PC-9 (cell line): ENCODE measurements around the gene SYT1. TPM values are rescaled to one million over a fixed set of nuclear protein-coding genes. Genes with fewer than 3 reads are reported as not detected.

Source experiments
- BruUV-seq: library from RNA; stranded (reverse); fragments of 400-500 nt; replicated peaks from 2 replicates; lab custom pipeline; 2021; lab: Mats Ljungman, UMichigan
- CTCF ChIA-PET: fragments of 300-600 bp; sonication (Branson Sonifier 250); formaldehyde crosslinking; loops from one replicate; lab custom pipeline; 2022; ENCODE audit warnings: antibody characterized with exemption; lab: Charles Lee
- POLR2A ChIA-PET: fragments of 300-600 bp; sonication (Branson Sonifier 250); formaldehyde crosslinking; loops from one replicate; lab custom pipeline; 2022; ENCODE audit warnings: antibody characterized with exemption; ENCODE audit not compliant: unreplicated experiment; lab: Charles Lee
- DNase-seq, 2 experiments: peaks; one replicate each; pipeline versions ENCODE4 v3.0.0 to v3.0.0-alpha.2; 2015 to 2022; ENCODE audit warnings: mixed read lengths in 1 of 2
- H2AFZ ChIP-seq: fragments of 200-600 bp; sonication (generic); 2 replicates; pipeline ENCODE4 v1.8.1; 2017; ENCODE audit warnings: antibody characterized with exemption
- H3F3A ChIP-seq: fragments of 200-600 bp; sonication (generic); 2 replicates; pipeline ENCODE4 v1.8.1; 2017; ENCODE audit warnings: antibody characterized with exemption, mild to moderate bottlenecking, low read depth; ENCODE audit not compliant: insufficient read depth
- H3K27ac ChIP-seq: fragments of 200-600 bp; sonication (generic); 2 replicates; pipeline ENCODE4 v1.6.1; 2016; ENCODE audit warnings: mixed run types
- H3K27me3 ChIP-seq: fragments of 200-600 bp; sonication (generic); 2 replicates; pipeline ENCODE4 v1.6.1; 2016; ENCODE audit warnings: low read depth, mixed run types; ENCODE audit not compliant: insufficient read depth
- H3K36me3 ChIP-seq: fragments of 200-600 bp; sonication (generic); 2 replicates; pipeline ENCODE4 v1.6.1; 2016; ENCODE audit warnings: low read depth, mixed run types
- H3K4me1 ChIP-seq: fragments of 200-600 bp; sonication (generic); replicated peaks from 2 replicates; pipeline ENCODE4 v1.6.1; 2016; ENCODE audit warnings: mixed run types; ENCODE audit not compliant: insufficient read depth
- H3K4me2 ChIP-seq: fragments of 200-600 bp; sonication (generic); 2 replicates; pipeline ENCODE4 v1.6.1; 2017; ENCODE audit warnings: mixed run types
- H3K4me3 ChIP-seq: fragments of 200-600 bp; sonication (generic); 2 replicates; pipeline ENCODE4 v1.6.1; 2016; ENCODE audit warnings: mixed run types
- H3K79me2 ChIP-seq: fragments of 200-600 bp; sonication (generic); 2 replicates; pipeline ENCODE4 v1.6.1; 2017; ENCODE audit warnings: low read depth, mixed run types
- H3K9me2 ChIP-seq: fragments of 200-600 bp; sonication (generic); 2 replicates; pipeline ENCODE4 v1.8.1; 2017; ENCODE audit warnings: mild to moderate bottlenecking; ENCODE audit not compliant: insufficient read depth
- H3K9me3 ChIP-seq: fragments of 200-600 bp; sonication (generic); 2 replicates; pipeline ENCODE4 v1.8.1; 2016; ENCODE audit warnings: low read depth; ENCODE audit not compliant: insufficient read depth
- H4K20me1 ChIP-seq: fragments of 200-600 bp; sonication (generic); 2 replicates; pipeline ENCODE4 v1.8.1; 2017; ENCODE audit not compliant: insufficient read depth
- CTCF ChIP-seq: fragments of 200-600 bp; sonication (generic); conservative IDR thresholded peaks from 2 replicates; pipeline ENCODE4 v1.6.1; 2017; ENCODE audit warnings: mixed run types, antibody characterized with exemption, mild to moderate bottlenecking, moderate library complexity
- EZH2 ChIP-seq: fragments of 200-600 bp; sonication (generic); IDR thresholded peaks from 2 replicates; pipeline ENCODE4 v1.8.0; 2017; ENCODE audit warnings: antibody characterized with exemption, low read depth
- intact Hi-C: fragments of 100-400 bp; cut with micrococcal nuclease; formaldehyde crosslinking; loops from one replicate; pipeline ENCODE4 v1.10.0; 2022; ENCODE audit not compliant: unreplicated experiment
- total RNA-seq: library from RNA; stranded (reverse); gene quantifications from 2 replicates; pipeline ENCODE4 v1.2.3, GENCODE V29; 2021

The SYT1 gene
- total RNA-seq, 1 experiment from 2014 or later = 1.2 TPM

GRCh38 chr12:79266343-79267144, 402.0 kb downstream of the SYT1 start:
- Histone ChIP-seq H3K79me2 (no peaks in the 10 kb centered on the region), H3K27ac (no peak overlapping the region), H3K9me3 (no peaks in the 10 kb centered on the region), H3K4me3 (no peak overlapping the region), H3F3A (no peaks in the 10 kb centered on the region), H3K27me3 (no peaks in the 10 kb centered on the region), H2AFZ (no peak overlapping the region), H3K9me2 (no peaks in the 10 kb centered on the region), H3K4me2 (no peak overlapping the region), H3K36me3 (no peaks in the 10 kb centered on the region), H4K20me1 (no peaks in the 10 kb centered on the region), H3K4me1 (no peaks in the 10 kb centered on the region)
- CTCF ChIA-PET = no interaction called here
- intact Hi-C loops = no loop called here
- TF ChIP-seq EZH2 (no peak), CTCF (no peak)
- DNase-seq = no peak
- POLR2A ChIA-PET = no interaction called here
- BruUV-seq = no TSS peak

- no peak overlapping the region for H2AFZ ChIP-seq
- no peak for DNase-seq
- no peaks in the 10 kb centered on the region for H3K9me3 ChIP-seq
- intact Hi-C loops = no loop called here
- no peaks in the 10 kb centered on the region for H3K27me3 ChIP-seq
- POLR2A ChIA-PET = no interaction called here
- H3K9me2 ChIP-seq = no peaks in the 10 kb centered on the region
- CTCF ChIA-PET = no interaction called here
- H3K79me2 ChIP-seq = no peaks in the 10 kb centered on the region
- H4K20me1 ChIP-seq = no peaks in the 10 kb centered on the region
- no TSS peak for BruUV-seq
- no peak overlapping the region for H3K4me2 ChIP-seq
- H3K27ac ChIP-seq = no peak overlapping the region
- no peaks in the 10 kb centered on the region for H3K4me1 ChIP-seq
- no peak for TF ChIP-seq CTCF
- no peak for TF ChIP-seq EZH2
- no peak overlapping the region for H3K4me3 ChIP-seq
- no peaks in the 10 kb centered on the region for H3K36me3 ChIP-seq
- no peaks in the 10 kb centered on the region for H3F3A ChIP-seq
These were observed 403.0 kb downstream of the SYT1 start for GRCh38 chr12:79267580-79267979.

GRCh38 chr12:79274501-79275064, 410.0 kb downstream of the SYT1 start:
- DNase-seq = no peak
- Histone ChIP-seq H3K9me3 (no peaks in the 10 kb centered on the region), H3K79me2 (no peaks in the 10 kb centered on the region), H3K36me3 (no peaks in the 10 kb centered on the region), H3K27ac (no peak overlapping the region), H3K27me3 (no peaks in the 10 kb centered on the region), H3K9me2 (peaks cover 6% of the 10 kb centered on the region; the same call in 1 of the 2 replicates), H4K20me1 (no peaks in the 10 kb centered on the region), H3F3A (no peaks in the 10 kb centered on the region), H3K4me2 (no peak overlapping the region), H2AFZ (no peak overlapping the region), H3K4me3 (no peak overlapping the region), H3K4me1 (no peaks in the 10 kb centered on the region)
- CTCF ChIA-PET = no interaction called here
- no TSS peak for BruUV-seq
- POLR2A ChIA-PET = no interaction called here
- no peak for TF ChIP-seq EZH2
- TF ChIP-seq CTCF = no peak
- intact Hi-C loops = no loop called here
